Measurements from ENCODE around the gene IFT80.

GRCh38 chr3:160253298-160253697 is 145.7 kb downstream of the IFT80 start:
- TF ChIP-seq MAFK (IDR thresholded peaks at IDR 0.05; ENCODE audit: low read depth, low read length), result no peak
- no peak for TF ChIP-seq CEBPB (IDR thresholded peaks at IDR 0.05; ENCODE audit: low read depth, low read length)
- no peak for TF ChIP-seq CTCF (conservative IDR thresholded peaks at IDR 0.05; ENCODE audit: low read depth, low read length)
- TF ChIP-seq POLR2A (IDR thresholded peaks at IDR 0.05; ENCODE audit: low read depth, low read length), result no peak
- no peak for TF ChIP-seq CHD1 (IDR thresholded peaks at IDR 0.05; ENCODE audit: low read depth, low read length)
- TF ChIP-seq SMC3 (IDR thresholded peaks at IDR 0.05; ENCODE audit: low read depth, low read length), result no peak
- no peak for TF ChIP-seq USF2 (IDR thresholded peaks at IDR 0.05; ENCODE audit: low read depth, low read length)
- TF ChIP-seq MAZ (IDR thresholded peaks at IDR 0.05; ENCODE audit: borderline replicate concordance, low read depth, low read length), result no peak
